GM23338 (cell line): ENCODE data around the gene EYS.

Source experiments
- CREB1 ChIP-seq: fragments of 250-450 bp; sonication (Bioruptor Pico); IDR thresholded peaks from 2 replicates; pipeline ENCODE4 v1.5.0; 2020; ENCODE audit warnings: low read depth, mild to moderate bottlenecking, moderate library complexity
- CTCF ChIP-seq, 2 experiments: fragments of 200-600 bp in 1 of 2; sonication (generic) in 1 of 2; conservative IDR thresholded peaks; 2 replicates each; pipeline versions ENCODE4 v1.5.1 to v1.6.1; 2016 to 2017; ENCODE audit warnings: antibody characterized with exemption in 2 of 2, low read depth in 2 of 2, mild to moderate bottlenecking in 2 of 2, moderate library complexity in 1 of 2
- ETS1 ChIP-seq: IDR thresholded peaks from 2 replicates; pipeline ENCODE4 v1.6.1; 2016; ENCODE audit warnings: antibody characterized with exemption
- EZH2 ChIP-seq: fragments of 200-600 bp; sonication (generic); IDR thresholded peaks from one replicate; pipeline ENCODE4 v1.8.0; 2017; ENCODE audit warnings: antibody characterized with exemption, mild to moderate bottlenecking, low read depth; ENCODE audit not compliant: unreplicated experiment
- EZH2phosphoT487 ChIP-seq: fragments of 200-600 bp; sonication (generic); IDR thresholded peaks from one replicate; pipeline ENCODE4 v1.8.1; 2018; ENCODE audit warnings: antibody characterized with exemption; ENCODE audit not compliant: unreplicated experiment
- JUNB ChIP-seq: IDR thresholded peaks from one replicate; pipeline ENCODE4 v1.6.1; 2016; ENCODE audit warnings: antibody characterized with exemption; ENCODE audit not compliant: unreplicated experiment
- POLR2AphosphoS5 ChIP-seq: IDR thresholded peaks from 2 replicates; pipeline ENCODE4 v1.6.1; 2016; ENCODE audit warnings: antibody characterized with exemption, low read depth
- REST ChIP-seq: IDR thresholded peaks from one replicate; pipeline ENCODE4 v1.6.1; 2018; ENCODE audit warnings: antibody characterized with exemption; ENCODE audit not compliant: unreplicated experiment
- STAT1 ChIP-seq: IDR thresholded peaks from one replicate; pipeline ENCODE4 v1.6.1; 2016; ENCODE audit warnings: antibody characterized with exemption; ENCODE audit not compliant: unreplicated experiment
- ZNF114 ChIP-seq: fragments of 250-450 bp; sonication (Bioruptor Pico); IDR thresholded peaks from 2 replicates; pipeline ENCODE4 v1.5.0; 2020; ENCODE audit warnings: mild to moderate bottlenecking, moderate library complexity
- ZNF462 ChIP-seq: fragments of 250-450 bp; sonication (Bioruptor Pico); IDR thresholded peaks from 2 replicates; pipeline ENCODE4 v1.5.0; 2020; ENCODE audit warnings: mild to moderate bottlenecking, moderate library complexity

- TF ChIP-seq CTCF (conservative IDR thresholded peaks at IDR 0.05; ENCODE audit: low read depth in 2 of 2) (peak; percentile 88), REST (no peak), POLR2AphosphoS5 (no peak), EZH2 (no peak), EZH2phosphoT487 (no peak), STAT1 (no peak), ETS1 (no peak), ZNF114 (CRISPR knock-in tag) (no peak), CREB1 (CRISPR knock-in tag) (no peak), JUNB (no peak), ZNF462 (CRISPR knock-in tag) (no peak)
Observed at GRCh38 chr6:64505312-64505711, 1201.7 kb downstream of the EYS start.
